ENCODE measurements around the gene ABCC3. TPM values are rescaled to one million over a fixed set of nuclear protein-coding genes. Genes with fewer than 3 reads are reported as not detected.

ABCC3 gene
- total and polyA plus RNA-seq, 9 of the 15 experiments (the other 6 are each of a cell fraction or from before 2014, with no cell fraction given), result 0.03 to 1.6 (median 0.42) TPM; not detected in 5

GRCh38 chr17:50649042-50649908 lies 14.6 kb downstream of the ABCC3 start (continued):
- TF ChIP-seq ZNF12 (CRISPR knock-in tag; IDR thresholded peaks at IDR 0.05) (no peak), ZNF175 (CRISPR knock-in tag; IDR thresholded peaks at IDR 0.05; ENCODE audit: low read depth) (no peak), PBX2 (CRISPR knock-in tag; IDR thresholded peaks at IDR 0.05; ENCODE audit: low read depth) (no peak), PBX2 (tag; conservative IDR thresholded peaks at IDR 0.05; ENCODE audit: low read depth) (no peak), KDM2B (CRISPR knock-in tag; IDR thresholded peaks at IDR 0.05) (no peak), MIER1 (IDR thresholded peaks at IDR 0.05; ENCODE audit: low read depth) (no peak), ZC3H4 (CRISPR knock-in tag; IDR thresholded peaks at IDR 0.05; ENCODE audit: borderline replicate concordance) (no peak), HOXB6 (CRISPR knock-in tag; IDR thresholded peaks at IDR 0.05; ENCODE audit: borderline replicate concordance) (no peak), TARDBP (IDR thresholded peaks at IDR 0.05) (no peak)
- TF ChIP-seq, protein P1, sequence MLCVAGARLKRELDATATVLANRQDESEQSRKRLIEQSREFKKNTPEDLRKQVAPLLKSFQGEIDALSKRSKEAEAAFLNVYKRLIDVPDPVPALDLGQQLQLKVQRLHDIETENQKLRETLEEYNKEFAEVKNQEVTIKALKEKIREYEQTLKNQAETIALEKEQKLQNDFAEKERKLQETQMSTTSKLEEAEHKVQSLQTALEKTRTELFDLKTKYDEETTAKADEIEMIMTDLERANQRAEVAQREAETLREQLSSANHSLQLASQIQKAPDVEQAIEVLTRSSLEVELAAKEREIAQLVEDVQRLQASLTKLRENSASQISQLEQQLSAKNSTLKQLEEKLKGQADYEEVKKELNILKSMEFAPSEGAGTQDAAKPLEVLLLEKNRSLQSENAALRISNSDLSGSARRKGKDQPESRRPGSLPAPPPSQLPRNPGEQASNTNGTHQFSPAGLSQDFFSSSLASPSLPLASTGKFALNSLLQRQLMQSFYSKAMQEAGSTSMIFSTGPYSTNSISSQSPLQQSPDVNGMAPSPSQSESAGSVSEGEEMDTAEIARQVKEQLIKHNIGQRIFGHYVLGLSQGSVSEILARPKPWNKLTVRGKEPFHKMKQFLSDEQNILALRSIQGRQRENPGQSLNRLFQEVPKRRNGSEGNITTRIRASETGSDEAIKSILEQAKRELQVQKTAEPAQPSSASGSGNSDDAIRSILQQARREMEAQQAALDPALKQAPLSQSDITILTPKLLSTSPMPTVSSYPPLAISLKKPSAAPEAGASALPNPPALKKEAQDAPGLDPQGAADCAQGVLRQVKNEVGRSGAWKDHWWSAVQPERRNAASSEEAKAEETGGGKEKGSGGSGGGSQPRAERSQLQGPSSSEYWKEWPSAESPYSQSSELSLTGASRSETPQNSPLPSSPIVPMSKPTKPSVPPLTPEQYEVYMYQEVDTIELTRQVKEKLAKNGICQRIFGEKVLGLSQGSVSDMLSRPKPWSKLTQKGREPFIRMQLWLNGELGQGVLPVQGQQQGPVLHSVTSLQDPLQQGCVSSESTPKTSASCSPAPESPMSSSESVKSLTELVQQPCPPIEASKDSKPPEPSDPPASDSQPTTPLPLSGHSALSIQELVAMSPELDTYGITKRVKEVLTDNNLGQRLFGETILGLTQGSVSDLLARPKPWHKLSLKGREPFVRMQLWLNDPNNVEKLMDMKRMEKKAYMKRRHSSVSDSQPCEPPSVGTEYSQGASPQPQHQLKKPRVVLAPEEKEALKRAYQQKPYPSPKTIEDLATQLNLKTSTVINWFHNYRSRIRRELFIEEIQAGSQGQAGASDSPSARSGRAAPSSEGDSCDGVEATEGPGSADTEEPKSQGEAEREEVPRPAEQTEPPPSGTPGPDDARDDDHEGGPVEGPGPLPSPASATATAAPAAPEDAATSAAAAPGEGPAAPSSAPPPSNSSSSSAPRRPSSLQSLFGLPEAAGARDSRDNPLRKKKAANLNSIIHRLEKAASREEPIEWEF (CRISPR knock-in tag; IDR thresholded peaks at IDR 0.05), result no peak
